GM12875 (cell line): ENCODE data around the gene CD99L2.

ENCODE experiments used
- H3K4me3 ChIP-seq: one replicate; pipeline ENCODE4 v1.5.1; 2011; ENCODE audit warnings: low read depth, low read length, control low read depth
- TF ChIP-seq, protein P1 (sequence below): IDR thresholded peaks from 2 replicates; pipeline ENCODE4 v1.5.1; 2011; ENCODE audit warnings: low read depth, mild to moderate bottlenecking, control low read depth, inconsistent platforms, low read length, moderate library complexity, borderline replicate concordance; ENCODE audit not compliant: insufficient read depth

Gene CD99L2

DNA sequence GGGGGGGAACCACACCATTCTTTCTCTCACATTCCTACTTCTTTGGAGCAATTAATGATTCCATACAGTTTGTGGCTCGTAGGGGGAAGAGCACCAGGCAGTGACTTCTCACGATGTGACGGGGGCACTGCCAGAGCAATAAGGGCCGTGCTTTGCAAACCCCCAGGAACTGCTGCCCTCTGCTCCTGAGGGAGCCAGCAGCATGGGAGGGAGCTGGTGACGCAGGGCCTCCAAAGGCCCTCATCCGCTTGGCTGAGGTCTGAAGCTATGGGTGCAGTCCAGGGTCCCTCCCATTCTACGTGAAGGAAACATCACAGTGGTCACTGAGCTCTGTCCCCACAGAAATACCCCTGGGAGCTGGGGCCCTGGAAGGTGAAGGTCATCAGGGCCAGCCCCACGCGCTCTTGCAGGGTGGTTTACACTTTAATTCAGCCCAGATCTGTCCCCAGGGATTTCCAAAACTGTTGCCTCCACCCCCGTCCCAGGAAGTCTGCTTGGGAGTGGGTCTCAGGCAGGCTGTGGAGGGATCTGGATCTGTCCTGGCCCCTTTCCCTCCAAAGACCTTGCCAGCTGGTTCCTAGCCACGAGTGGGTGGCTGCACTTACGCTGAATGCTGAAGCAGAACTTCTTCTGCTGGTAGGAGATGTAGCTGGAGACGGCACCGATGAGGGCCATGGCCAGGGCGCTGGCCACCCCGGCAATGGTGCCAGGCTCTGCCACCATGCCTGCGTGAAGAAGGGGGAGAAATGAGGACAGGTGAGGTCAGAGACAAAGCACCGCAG, 122.7 kb downstream of the CD99L2 start:
- TF ChIP-seq, protein P1, sequence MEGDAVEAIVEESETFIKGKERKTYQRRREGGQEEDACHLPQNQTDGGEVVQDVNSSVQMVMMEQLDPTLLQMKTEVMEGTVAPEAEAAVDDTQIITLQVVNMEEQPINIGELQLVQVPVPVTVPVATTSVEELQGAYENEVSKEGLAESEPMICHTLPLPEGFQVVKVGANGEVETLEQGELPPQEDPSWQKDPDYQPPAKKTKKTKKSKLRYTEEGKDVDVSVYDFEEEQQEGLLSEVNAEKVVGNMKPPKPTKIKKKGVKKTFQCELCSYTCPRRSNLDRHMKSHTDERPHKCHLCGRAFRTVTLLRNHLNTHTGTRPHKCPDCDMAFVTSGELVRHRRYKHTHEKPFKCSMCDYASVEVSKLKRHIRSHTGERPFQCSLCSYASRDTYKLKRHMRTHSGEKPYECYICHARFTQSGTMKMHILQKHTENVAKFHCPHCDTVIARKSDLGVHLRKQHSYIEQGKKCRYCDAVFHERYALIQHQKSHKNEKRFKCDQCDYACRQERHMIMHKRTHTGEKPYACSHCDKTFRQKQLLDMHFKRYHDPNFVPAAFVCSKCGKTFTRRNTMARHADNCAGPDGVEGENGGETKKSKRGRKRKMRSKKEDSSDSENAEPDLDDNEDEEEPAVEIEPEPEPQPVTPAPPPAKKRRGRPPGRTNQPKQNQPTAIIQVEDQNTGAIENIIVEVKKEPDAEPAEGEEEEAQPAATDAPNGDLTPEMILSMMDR, result no peak
- H3K4me3 ChIP-seq, result no peak overlapping the region

GRCh38 chrX:150774798-150775568, 123.5 kb downstream of the CD99L2 start:
- TF ChIP-seq, protein P1, result no peak
- no peak overlapping the region for H3K4me3 ChIP-seq

DNA sequence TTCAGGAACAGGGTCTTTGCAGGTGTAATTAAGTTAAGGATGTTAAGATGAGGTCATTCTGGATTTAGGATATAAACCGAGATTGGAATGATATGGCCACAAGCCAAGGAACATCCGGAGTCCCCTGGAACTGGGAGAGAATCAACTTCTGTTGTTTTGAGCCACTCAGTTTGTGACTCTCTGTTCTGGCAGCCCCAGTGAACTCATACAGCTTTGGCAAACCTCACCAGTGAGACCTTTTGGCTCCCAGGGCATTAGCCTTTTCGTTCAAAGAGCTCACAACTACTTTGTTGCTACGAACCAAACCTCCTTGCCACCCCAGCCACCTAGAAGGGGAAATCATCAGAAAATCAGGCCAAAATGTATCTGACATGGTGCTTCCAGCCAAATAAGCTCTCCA, 124.8 kb downstream of the CD99L2 start:
- H3K4me3 ChIP-seq, result no peak overlapping the region
- TF ChIP-seq, protein P1, result no peak

DNA sequence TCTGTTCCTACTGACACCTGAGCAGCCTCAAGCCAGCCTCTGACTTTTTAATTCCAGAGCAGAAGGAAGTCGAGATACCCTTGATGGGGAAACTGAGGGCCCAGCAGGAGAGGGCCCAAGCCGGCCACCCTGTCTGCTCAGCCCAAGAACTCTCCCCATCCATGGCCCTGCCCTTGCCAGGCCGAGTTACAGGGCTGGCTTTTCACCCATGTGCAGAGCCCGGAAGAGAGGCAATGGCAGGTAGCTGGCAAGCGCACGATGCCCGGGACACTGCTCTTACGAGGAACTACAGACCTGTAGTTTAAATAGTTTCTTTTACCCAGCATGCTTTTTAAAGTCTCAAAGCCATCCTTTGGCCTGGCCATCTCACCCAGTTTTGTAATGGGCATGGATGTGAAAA, 125.4 kb downstream of the CD99L2 start:
- TF ChIP-seq, protein P1, result no peak
- no peak overlapping the region for H3K4me3 ChIP-seq

- no peak overlapping the region for H3K4me3 ChIP-seq
These were observed 126.1 kb downstream of the CD99L2 start for GRCh38 chrX:150772150-150772970.

DNA sequence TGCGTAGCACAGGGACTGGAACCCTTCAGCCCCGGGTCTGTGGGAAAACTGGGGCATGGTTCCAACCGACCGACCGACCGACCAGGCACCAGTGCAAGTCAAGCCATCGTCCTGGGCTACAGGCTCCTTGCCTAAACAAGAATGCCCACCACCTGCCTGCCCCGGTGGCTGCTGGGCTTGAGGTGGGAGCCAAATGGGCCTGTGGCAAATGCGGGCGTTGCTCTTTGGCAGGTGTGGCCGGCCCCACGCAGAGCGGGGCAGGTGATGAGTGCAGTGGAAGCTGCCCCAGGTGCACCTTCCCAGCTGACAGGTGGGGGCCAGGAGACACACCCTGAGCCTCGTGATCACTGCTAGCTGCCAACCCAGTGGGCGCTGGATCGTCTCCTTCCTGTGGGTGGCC, 127.4 kb downstream of the CD99L2 start:
- TF ChIP-seq, protein P1, result no peak
- H3K4me3 ChIP-seq, result no peak overlapping the region

More at GRCh38 chrX:150772150-150772970, 126.1 kb downstream of the CD99L2 start:
- TF ChIP-seq, protein P1, result peak; percentile 87
